ENCODE results near the gene SLC22A1.

SLC22A1 gene

DNA sequence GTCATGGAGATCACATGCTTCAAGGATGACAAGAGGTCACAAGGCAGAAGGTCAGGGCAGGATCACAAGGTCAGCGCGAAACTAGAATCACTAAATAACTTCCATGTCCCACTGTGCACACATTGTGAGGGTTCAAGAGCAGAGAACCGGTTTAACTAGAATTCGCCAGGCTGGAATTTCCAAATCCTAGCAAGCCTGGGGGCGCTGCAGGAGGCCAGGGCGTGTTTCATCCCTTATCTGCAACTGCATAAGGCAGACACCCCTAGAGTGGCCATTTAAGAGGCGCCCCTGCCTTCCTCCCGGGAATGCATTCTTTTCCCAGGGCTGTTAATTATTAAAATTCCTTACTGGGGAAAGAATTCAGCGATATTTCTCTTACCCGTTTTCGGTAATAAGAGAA, 40.2 kb upstream of the SLC22A1 start (continued):
- TF ChIP-seq ZSCAN5A (tag by site-specific recombination; IDR thresholded peaks at IDR 0.05) (no peak), ZNF391 (tag by site-specific recombination; IDR thresholded peaks at IDR 0.05; ENCODE audit: borderline replicate concordance, low read depth) (no peak), ZNF707 (tag by site-specific recombination; IDR thresholded peaks at IDR 0.05) (no peak), IKZF3 (tag by site-specific recombination; IDR thresholded peaks at IDR 0.05) (no peak), BCL11A (tag by site-specific recombination; IDR thresholded peaks at IDR 0.05; ENCODE audit: low read depth) (no peak), ZNF10 (tag by site-specific recombination; IDR thresholded peaks at IDR 0.05) (no peak)

DNA sequence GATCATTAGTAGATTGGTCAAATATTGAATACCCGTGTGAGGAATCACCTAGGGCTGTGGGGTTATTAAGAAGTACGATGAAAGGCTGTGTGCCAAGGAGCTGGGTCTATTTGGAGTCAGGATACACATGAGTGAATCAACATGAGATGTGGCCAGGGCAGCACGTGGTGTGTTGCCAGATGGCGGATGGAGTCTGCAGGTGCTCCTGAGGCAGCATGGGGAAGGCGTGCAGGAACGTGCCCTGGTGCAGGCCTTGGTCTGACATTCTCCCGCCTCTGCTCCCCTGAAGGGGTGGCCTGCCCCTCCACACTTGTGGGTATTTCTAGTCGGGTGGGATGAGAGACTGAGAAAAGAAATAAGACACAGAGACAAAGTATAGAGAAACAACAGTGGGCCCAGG, 39.0 kb upstream of the SLC22A1 start:
- Histone ChIP-seq H3K27ac (ENCODE audit: extremely low read depth, low read depth, low read length) (no peak overlapping the region), H3K4me3 (ENCODE audit: low read depth, low read length) (no peak overlapping the region), H3K4me1 (ENCODE audit: control insufficient read depth, insufficient read depth, low read length) (no peaks in the 10 kb centered on the region), H3K36me3 (ENCODE audit: control insufficient read depth in 2 of 2, insufficient read depth in 1 of 2, low read length in 2 of 2) (peaks cover 3 to 97% of the 10 kb centered on the region in 2 experiments; a peak in 2 of 3 replicates), H3K9me3 (ENCODE audit: control insufficient read depth, insufficient read depth, low read depth, low read length) (no peaks in the 10 kb centered on the region)
- TF ChIP-seq ZNF596 (tag by site-specific recombination; IDR thresholded peaks at IDR 0.05) (no peak), ZBTB48 (tag by site-specific recombination; IDR thresholded peaks at IDR 0.05) (no peak), ZBTB17 (tag by site-specific recombination; IDR thresholded peaks at IDR 0.05) (no peak), SETDB1 (IDR thresholded peaks at IDR 0.05; ENCODE audit: insufficient read length, low read length) (no peak), MZF1 (tag by site-specific recombination; IDR thresholded peaks at IDR 0.05; ENCODE audit: borderline replicate concordance) (no peak), KLF9 (tag by site-specific recombination; IDR thresholded peaks at IDR 0.05; ENCODE audit: low read depth) (no peak), ZNF202 (tag by site-specific recombination; IDR thresholded peaks at IDR 0.05; ENCODE audit: borderline replicate concordance) (no peak), ZNF560 (tag by site-specific recombination; IDR thresholded peaks at IDR 0.05; ENCODE audit: borderline replicate concordance) (no peak), ZBTB1 (tag by site-specific recombination; IDR thresholded peaks at IDR 0.05) (no peak), ZBTB8A (tag by site-specific recombination; IDR thresholded peaks at IDR 0.05) (no peak), ATF2 (tag by site-specific recombination; IDR thresholded peaks at IDR 0.05; ENCODE audit: low read depth) (no peak)
- TF ChIP-seq, protein P1, sequence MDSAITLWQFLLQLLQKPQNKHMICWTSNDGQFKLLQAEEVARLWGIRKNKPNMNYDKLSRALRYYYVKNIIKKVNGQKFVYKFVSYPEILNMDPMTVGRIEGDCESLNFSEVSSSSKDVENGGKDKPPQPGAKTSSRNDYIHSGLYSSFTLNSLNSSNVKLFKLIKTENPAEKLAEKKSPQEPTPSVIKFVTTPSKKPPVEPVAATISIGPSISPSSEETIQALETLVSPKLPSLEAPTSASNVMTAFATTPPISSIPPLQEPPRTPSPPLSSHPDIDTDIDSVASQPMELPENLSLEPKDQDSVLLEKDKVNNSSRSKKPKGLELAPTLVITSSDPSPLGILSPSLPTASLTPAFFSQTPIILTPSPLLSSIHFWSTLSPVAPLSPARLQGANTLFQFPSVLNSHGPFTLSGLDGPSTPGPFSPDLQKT (IDR thresholded peaks at IDR 0.05; ENCODE audit: borderline replicate concordance, low read depth, low read length) = no peak
- ChIA-PET POLR2A (no interaction called here), CTCF (interaction anchor here (0.7 kb wide), 1 partner anchor 20 kb away, joined by 3 read pairs; no protein-coding TSS in a partner anchor)

DNA sequence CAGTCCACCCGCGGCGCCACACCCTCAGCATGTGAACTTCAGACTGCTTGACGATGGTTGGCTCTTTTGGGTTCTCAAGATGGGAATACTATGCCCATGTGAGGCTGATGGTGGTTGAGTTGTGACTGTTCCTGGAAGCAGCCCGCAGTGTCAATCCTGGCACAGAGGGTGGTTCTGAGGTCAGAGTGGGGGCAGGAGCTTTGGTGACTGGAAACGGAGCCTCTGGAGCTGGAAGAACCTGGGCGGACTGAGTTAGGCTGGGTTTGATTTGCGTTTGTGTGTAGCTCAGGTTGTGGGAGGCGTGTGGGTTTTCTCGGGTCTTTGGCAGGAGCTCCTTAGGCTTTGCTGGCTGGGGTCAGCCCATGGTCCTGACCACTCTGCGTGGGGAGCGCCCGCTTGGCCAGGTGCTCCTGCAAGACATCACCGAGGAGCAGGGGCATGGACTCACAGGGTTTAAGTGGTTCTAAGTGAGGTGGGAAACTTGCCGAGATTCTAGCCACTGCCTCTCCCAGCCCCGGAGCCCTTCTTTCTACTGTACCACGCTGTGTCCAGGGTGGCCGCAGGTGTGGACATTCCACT, 37.3 kb upstream of the SLC22A1 start:
- CTCF ChIA-PET = interaction anchor here (1.0 kb wide), 1 partner anchor 371 kb away, joined by 4 read pairs; no protein-coding TSS in a partner anchor
- H3K27ac ChIP-seq (ENCODE audit: extremely low read depth, low read depth, low read length) = no peak overlapping the region
- POLR2A ChIA-PET = no interaction called here

More for the DNA sequence above, 37.3 kb upstream of the SLC22A1 start:
- Histone ChIP-seq H3K36me3 (ENCODE audit: control insufficient read depth in 2 of 2, insufficient read depth in 1 of 2, low read length in 2 of 2) (peaks cover 8 to 97% of the 10 kb centered on the region in 2 experiments; a peak in 2 of 3 replicates), H3K4me1 (ENCODE audit: control insufficient read depth, insufficient read depth, low read length) (no peaks in the 10 kb centered on the region), H3K4me3 (ENCODE audit: low read depth, low read length) (no peak overlapping the region), H3K9me3 (ENCODE audit: control insufficient read depth, insufficient read depth, low read depth, low read length) (no peaks in the 10 kb centered on the region)
- TF ChIP-seq ZNF792 (tag by site-specific recombination; IDR thresholded peaks at IDR 0.05) (no peak), EGR2 (tag by site-specific recombination; IDR thresholded peaks at IDR 0.05; ENCODE audit: low read depth) (peak; percentile 16; the same call in 1 of the 2 replicates)
